Activated CD8-positive, alpha-beta memory T cell treated with anti-CD3 and anti-CD28 coated beads, Interleukin-2, amount 10 ng/mL, durations not matched to agents 7 days and 5 days (primary cell): Measurements from ENCODE around the gene TNNC2. TPM values are rescaled to one million over a fixed set of nuclear protein-coding genes. Genes with fewer than 3 reads are reported as not detected.
"Not testable (repeated sequence)": the region's sequence is repeated elsewhere in the genome, so short reads cannot be mapped to it uniquely, and the experiment has no call there.

ENCODE experiments used
- ATAC-seq: fragments of 150-1000 bp; cut with Tn5 transposase; one replicate; pipeline ENCODE4 v1.10.0; 2021; ENCODE audit warnings: moderate library complexity
- CTCF ChIA-PET: fragments of 350-600 bp; sonication (Branson Sonifier 250); formaldehyde crosslinking; loops from one replicate; lab custom pipeline; 2021; ENCODE audit warnings: antibody characterized with exemption; lab: Charles Lee
- DNase-seq: peaks from one replicate; pipeline ENCODE4 v3.0.0-alpha.2; 2020
- H3K27ac Mint-ChIP-seq: one replicate; pipeline ENCODE4 v1.8.0; 2021; ENCODE audit warnings: mild to moderate bottlenecking, mixed read lengths
- H3K27me3 Mint-ChIP-seq: one replicate; pipeline ENCODE4 v1.8.0; 2021; ENCODE audit warnings: mixed read lengths
- H3K36me3 Mint-ChIP-seq: one replicate; pipeline ENCODE4 v1.8.0; 2021; ENCODE audit warnings: mild to moderate bottlenecking, mixed read lengths
- H3K4me1 Mint-ChIP-seq: one replicate; pipeline ENCODE4 v1.8.0; 2021; ENCODE audit warnings: mixed read lengths
- H3K4me3 Mint-ChIP-seq: one replicate; pipeline ENCODE4 v1.8.0; 2021; ENCODE audit warnings: mild to moderate bottlenecking, moderate library complexity, mixed read lengths
- H3K9me3 Mint-ChIP-seq: one replicate; pipeline ENCODE4 v1.8.0; 2022; ENCODE audit warnings: low read depth, mixed read lengths
- total RNA-seq, 2 experiments: library from RNA; stranded (reverse); gene quantifications; one replicate each; pipeline ENCODE4 v1.2.3, GENCODE V29; 2021

Gene TNNC2
- not detected for total RNA-seq

GRCh38 chr20:45827030-45827652, at the start of gene TNNC2:
Gene TNNC2, minus strand, starts transcription at chr20:45827312. Its CDS starts 64 bp downstream, at chr20:45827248.
- Mint-ChIP-seq H3K36me3 (no peaks in the 10 kb centered on the region), H3K9me3 (no peaks in the 10 kb centered on the region), H3K4me3 (no peak within 1 kb of the TSS), H3K4me1 (peaks cover 13% of the 10 kb centered on the region), H3K27ac (no peak within 1 kb of the TSS), H3K27me3 (peaks cover 29% of the 10 kb centered on the region)
- DNase-seq (no peak), ATAC-seq (no peak)
- CTCF ChIA-PET: interaction anchor here (1.1 to 2.1 kb wide), 2 partner anchors 28 to 62 kb away, joined by 3 to 6 read pairs; no protein-coding TSS in a partner anchor

GRCh38 chr20:45874576-45874975, 47.5 kb upstream of the TNNC2 start:
- no peak overlapping the region for H3K4me3 Mint-ChIP-seq
- DNase-seq (no peak), ATAC-seq (no peak)
- no peak overlapping the region for H3K27ac Mint-ChIP-seq
- H3K27me3 Mint-ChIP-seq: no peaks in the 10 kb centered on the region
- CTCF ChIA-PET: interaction anchor here (0.7 kb wide), 2 partner anchors 17 to 73 kb away, joined by 3 to 4 read pairs; partner anchors contain the start of genes ACOT8 and ZSWIM3
- H3K4me1 Mint-ChIP-seq: peaks cover 6% of the 10 kb centered on the region
- peaks cover 8% of the 10 kb centered on the region for H3K36me3 Mint-ChIP-seq
- no peaks in the 10 kb centered on the region for H3K9me3 Mint-ChIP-seq

- H3K27me3 Mint-ChIP-seq, H3K36me3 Mint-ChIP-seq, H3K4me3 Mint-ChIP-seq, H3K9me3 Mint-ChIP-seq, H3K4me1 Mint-ChIP-seq, DNase-seq, H3K27ac Mint-ChIP-seq, ATAC-seq: not testable (repeated sequence)
- CTCF ChIA-PET: interaction anchor here (0.7 kb wide), 1 partner anchor 17 kb away, joined by 3 read pairs; the partner anchor contains the start of genes ACOT8 and ZSWIM3
Measured at GRCh38 chr20:45874104-45874481, 47.0 kb upstream of the TNNC2 start.

DNA sequence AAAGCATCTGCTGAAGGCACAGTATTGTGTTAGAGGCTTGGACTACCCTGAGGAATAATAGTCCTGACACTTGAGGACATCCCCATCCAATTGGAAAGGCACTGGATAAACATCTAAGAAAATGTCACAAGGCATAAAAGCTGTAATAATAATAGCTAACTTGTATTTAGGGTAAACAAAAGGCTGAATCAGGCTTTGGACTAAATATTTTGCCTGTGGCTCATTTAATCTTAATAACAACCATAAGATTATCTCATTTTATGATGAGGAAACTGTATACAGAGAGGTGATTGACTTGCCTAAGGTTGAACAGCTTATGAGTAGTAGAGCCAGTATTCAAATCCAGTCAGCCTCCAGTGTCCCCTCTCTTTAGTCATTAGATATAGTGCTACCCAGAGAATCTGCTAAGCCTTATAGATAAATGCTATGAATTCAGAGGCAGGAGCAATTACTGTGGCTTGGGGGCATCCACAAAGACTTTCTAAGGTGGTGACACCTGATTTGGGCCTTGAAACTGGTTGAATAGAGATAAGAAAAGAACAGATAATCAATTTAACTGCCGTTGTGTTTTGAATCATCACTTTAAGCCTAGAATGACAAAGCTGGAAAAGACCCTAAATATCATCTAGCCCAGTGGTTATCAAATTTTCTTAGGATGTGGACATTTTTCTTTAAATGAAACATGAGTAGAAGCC, 46.4 kb upstream of the TNNC2 start:
- peaks cover 6% of the 10 kb centered on the region for H3K4me1 Mint-ChIP-seq
- no peaks in the 10 kb centered on the region for H3K27me3 Mint-ChIP-seq
- no peaks in the 10 kb centered on the region for H3K9me3 Mint-ChIP-seq
- DNase-seq: no peak
- CTCF ChIA-PET: interaction anchor here (1.2 kb wide), 1 partner anchor 15 kb away, joined by 3 read pairs; no protein-coding TSS in a partner anchor
- H3K27ac Mint-ChIP-seq: no peak overlapping the region
- H3K36me3 Mint-ChIP-seq: peaks cover 8% of the 10 kb centered on the region
- no peak for ATAC-seq
- H3K4me3 Mint-ChIP-seq: no peak overlapping the region

DNA sequence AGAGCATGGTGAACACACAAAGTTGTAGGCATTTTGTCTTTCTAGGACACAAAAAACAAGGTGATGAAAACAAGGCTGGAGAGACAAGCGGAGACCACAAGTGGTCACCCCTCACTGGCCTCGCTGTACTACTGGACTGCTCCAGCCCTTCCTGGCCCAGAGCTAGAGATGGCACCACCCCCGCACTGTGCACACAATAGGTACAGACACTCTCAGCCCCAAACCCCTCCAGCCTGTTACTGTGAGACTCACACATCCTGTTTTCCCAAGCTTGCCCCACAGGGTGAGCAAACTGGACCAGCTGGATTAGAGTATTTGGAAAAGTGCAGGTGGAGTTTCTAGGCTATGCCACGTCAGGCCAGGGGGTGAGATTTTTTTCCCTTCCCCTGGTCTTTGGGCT, 45.5 kb upstream of the TNNC2 start:
- CTCF ChIA-PET: interaction anchor here (1.2 kb wide), 1 partner anchor 14 kb away, joined by 3 read pairs; no protein-coding TSS in a partner anchor
- H3K4me1 Mint-ChIP-seq: peaks cover 7% of the 10 kb centered on the region
- peaks cover 8% of the 10 kb centered on the region for H3K36me3 Mint-ChIP-seq
- ATAC-seq (no peak), DNase-seq (no peak)
- H3K27me3 Mint-ChIP-seq: no peaks in the 10 kb centered on the region
- no peaks in the 10 kb centered on the region for H3K9me3 Mint-ChIP-seq
- H3K27ac Mint-ChIP-seq: no peak overlapping the region
- no peak overlapping the region for H3K4me3 Mint-ChIP-seq

DNA sequence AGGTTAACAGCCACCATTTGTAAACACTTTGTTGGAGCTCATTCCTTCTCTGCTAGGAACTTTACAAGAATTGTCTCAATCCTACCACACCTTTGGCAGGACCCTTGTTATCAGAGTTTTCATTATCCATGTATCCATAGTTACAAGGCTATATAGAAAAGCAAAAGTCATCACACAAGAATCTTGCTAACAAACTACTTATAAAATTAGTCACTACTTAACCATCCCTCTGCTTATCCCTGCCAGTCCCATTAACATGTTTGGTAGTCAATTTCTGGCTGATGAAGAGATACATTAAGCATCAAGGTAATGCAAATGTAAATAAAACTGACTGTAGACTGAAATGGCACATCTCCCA, 40.7 kb upstream of the TNNC2 start:
- peaks cover 6% of the 10 kb centered on the region for H3K36me3 Mint-ChIP-seq
- no peaks in the 10 kb centered on the region for H3K9me3 Mint-ChIP-seq
- H3K4me1 Mint-ChIP-seq: peaks cover 3% of the 10 kb centered on the region
- CTCF ChIA-PET: no interaction called here
- no peak overlapping the region for H3K4me3 Mint-ChIP-seq
- H3K27ac Mint-ChIP-seq: no peak overlapping the region
- DNase-seq (no peak), ATAC-seq (no peak)
- H3K27me3 Mint-ChIP-seq: no peaks in the 10 kb centered on the region

GRCh38 chr20:45867136-45867818, 40.2 kb upstream of the TNNC2 start:
- CTCF ChIA-PET: no interaction called here
- no peak overlapping the region for H3K27ac Mint-ChIP-seq
- H3K4me3 Mint-ChIP-seq: no peak overlapping the region

DNA sequence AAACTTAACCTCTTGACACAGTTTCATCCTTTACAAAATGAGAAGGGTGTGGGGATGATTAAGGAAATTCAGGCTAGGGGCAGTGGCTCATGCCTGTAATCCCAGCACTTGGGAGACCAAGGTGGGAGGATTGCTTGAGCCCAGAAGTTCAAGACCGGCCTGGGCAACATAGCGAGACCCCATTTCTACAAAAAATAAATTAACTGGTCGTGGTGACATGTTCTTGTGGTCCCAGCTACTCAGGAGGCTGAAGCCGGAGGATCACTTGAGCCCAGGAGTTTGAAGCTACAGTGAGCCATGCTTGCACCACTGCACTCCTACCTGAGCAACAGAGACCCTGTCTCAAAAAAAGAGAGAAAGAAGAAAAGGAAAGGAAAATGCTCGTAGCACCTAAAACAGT, 39.3 kb upstream of the TNNC2 start:
- Mint-ChIP-seq H3K36me3 (peaks cover 3% of the 10 kb centered on the region), H3K27ac (no peak overlapping the region), H3K9me3 (no peaks in the 10 kb centered on the region), H3K4me1 (peaks cover 3% of the 10 kb centered on the region), H3K27me3 (no peaks in the 10 kb centered on the region), H3K4me3 (no peak overlapping the region)
- ATAC-seq (no peak), DNase-seq (no peak)
- CTCF ChIA-PET: interaction anchor here (0.5 kb wide), 1 partner anchor 44 kb away, joined by 3 read pairs; no protein-coding TSS in a partner anchor

More at GRCh38 chr20:45867136-45867818, 40.2 kb upstream of the TNNC2 start:
- Mint-ChIP-seq H3K27me3 (no peaks in the 10 kb centered on the region), H3K4me1 (peaks cover 3% of the 10 kb centered on the region), H3K36me3 (peaks cover 3% of the 10 kb centered on the region), H3K9me3 (no peaks in the 10 kb centered on the region)
- DNase-seq: no peak
- ATAC-seq: no peak

- no peaks in the 10 kb centered on the region for H3K27me3 Mint-ChIP-seq
- H3K36me3 Mint-ChIP-seq: peaks cover 8% of the 10 kb centered on the region
- H3K4me3 Mint-ChIP-seq: no peak overlapping the region
- peaks cover 14% of the 10 kb centered on the region for H3K4me1 Mint-ChIP-seq
- no peak for ATAC-seq
- CTCF ChIA-PET: interaction anchor here (0.8 to 1.2 kb wide), 3 partner anchors 65 to 106 kb away, joined by 3 to 6 read pairs (median 3); no protein-coding TSS in a partner anchor
- no peak for DNase-seq
- H3K27ac Mint-ChIP-seq: no peak overlapping the region
- no peaks in the 10 kb centered on the region for H3K9me3 Mint-ChIP-seq
Measured at GRCh38 chr20:45863543-45864470, 36.7 kb upstream of the TNNC2 start.

- H3K4me3 Mint-ChIP-seq: no peak overlapping the region
- H3K27ac Mint-ChIP-seq: no peak overlapping the region
- CTCF ChIA-PET: interaction anchor here (1.0 kb wide), 1 partner anchor 22 kb away, joined by 3 read pairs; no protein-coding TSS in a partner anchor
- H3K27me3 Mint-ChIP-seq: no peaks in the 10 kb centered on the region
- ATAC-seq: no peak
- no peak for DNase-seq
- peaks cover 30% of the 10 kb centered on the region for H3K4me1 Mint-ChIP-seq
- peaks cover 8% of the 10 kb centered on the region for H3K36me3 Mint-ChIP-seq
- H3K9me3 Mint-ChIP-seq: no peaks in the 10 kb centered on the region
Measured at GRCh38 chr20:45861221-45862075, 34.3 kb upstream of the TNNC2 start.

DNA sequence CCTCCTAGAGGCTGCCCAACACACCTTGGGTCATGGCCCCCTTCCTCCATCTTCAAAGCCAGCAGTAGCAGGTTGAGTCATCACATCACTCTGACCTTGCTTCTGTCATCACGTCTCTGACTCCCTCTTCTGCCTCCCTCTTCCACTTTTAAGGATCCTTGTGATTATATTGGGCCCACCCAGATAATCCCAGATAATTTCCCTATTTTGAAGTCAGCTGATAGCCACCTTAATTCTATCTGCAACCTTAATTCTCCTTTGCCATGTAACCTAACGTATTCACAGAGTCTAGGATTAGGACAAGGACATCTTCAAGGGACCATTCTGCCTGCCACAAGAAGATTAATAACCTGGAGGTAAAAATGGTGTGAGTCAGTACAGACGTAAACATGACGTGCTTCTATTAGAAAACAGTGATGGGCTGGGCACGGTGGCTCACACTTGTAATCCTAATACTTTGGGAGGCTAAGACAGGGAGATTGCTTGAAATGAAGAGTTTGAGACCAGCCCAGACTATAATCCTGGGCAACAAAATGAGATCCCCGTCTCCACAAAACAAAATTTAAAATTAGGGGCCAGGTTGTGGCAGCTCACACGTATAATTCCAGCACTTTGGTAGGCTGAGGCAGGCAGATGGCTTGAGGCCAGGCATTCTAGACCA, 33.6 kb upstream of the TNNC2 start:
- CTCF ChIA-PET: interaction anchor here (1.0 kb wide), 1 partner anchor 23 kb away, joined by 3 read pairs; no protein-coding TSS in a partner anchor
- Mint-ChIP-seq H3K4me3 (no peak overlapping the region), H3K27ac (no peak overlapping the region), H3K36me3 (peaks cover 8% of the 10 kb centered on the region), H3K4me1 (peaks cover 37% of the 10 kb centered on the region), H3K9me3 (no peaks in the 10 kb centered on the region), H3K27me3 (no peaks in the 10 kb centered on the region)
- no peak for ATAC-seq
- no peak for DNase-seq
